Measurements from ENCODE around the gene SIAH3.

Gene SIAH3

GRCh38 chr13:45825387-45825650 is 26.2 kb downstream of the SIAH3 start:
- Histone ChIP-seq H3K27me3 (replicated peaks; ENCODE audit: insufficient read depth, low read length) (no peaks in the 10 kb centered on the region), H3K4me2 (ENCODE audit: low read depth, low read length) (no peak overlapping the region), H3K9me2 (replicated peaks; ENCODE audit: insufficient read depth, low read length) (no peaks in the 10 kb centered on the region), H3K79me2 (ENCODE audit: low read length) (no peaks in the 10 kb centered on the region), H3K27ac (ENCODE audit: low read length) (no peak overlapping the region), H3K36me3 (replicated peaks; ENCODE audit: insufficient read depth, low read length) (no peaks in the 10 kb centered on the region), H3K4me3 (ENCODE audit: low read length) (no peak overlapping the region), H2AFZ (ENCODE audit: low read length) (no peak overlapping the region), H3K9ac (ENCODE audit: low read length) (no peak overlapping the region), H3K4me1 (ENCODE audit: low read length) (no peaks in the 10 kb centered on the region), H4K20me1 (ENCODE audit: insufficient read depth, low read length) (no peaks in the 10 kb centered on the region), H3K9me3 (replicated peaks; ENCODE audit: insufficient read depth, low read length) (no peaks in the 10 kb centered on the region), H3F3A (ENCODE audit: insufficient read depth, low read length) (no peaks in the 10 kb centered on the region)
- TF ChIP-seq CTCF (IDR thresholded peaks at IDR 0.05; ENCODE audit: low read length) (no peak), EZH2phosphoT487 (IDR thresholded peaks at IDR 0.05; ENCODE audit: low read length) (no peak), EZH2 (optimal IDR thresholded peaks at IDR 0.05; ENCODE audit: low read depth, low read length) (no peak)
- no peak for DNase-seq

- TF ChIP-seq EZH2 (optimal IDR thresholded peaks at IDR 0.05; ENCODE audit: low read depth, low read length) (no peak), EZH2phosphoT487 (IDR thresholded peaks at IDR 0.05; ENCODE audit: low read length) (no peak), CTCF (IDR thresholded peaks at IDR 0.05; ENCODE audit: low read length) (no peak)
- no peak overlapping the region for H3K27ac ChIP-seq (ENCODE audit: low read length)
- no peaks in the 10 kb centered on the region for H3K9me2 ChIP-seq (replicated peaks; ENCODE audit: insufficient read depth, low read length)
- H2AFZ ChIP-seq (ENCODE audit: low read length) = no peak overlapping the region
- H3K27me3 ChIP-seq (replicated peaks; ENCODE audit: insufficient read depth, low read length) = no peaks in the 10 kb centered on the region
- H3K36me3 ChIP-seq (replicated peaks; ENCODE audit: insufficient read depth, low read length) = no peaks in the 10 kb centered on the region
- no peak overlapping the region for H3K9ac ChIP-seq (ENCODE audit: low read length)
- H3F3A ChIP-seq (ENCODE audit: insufficient read depth, low read length) = no peaks in the 10 kb centered on the region
- no peak overlapping the region for H3K4me2 ChIP-seq (ENCODE audit: low read depth, low read length)
- H3K4me1 ChIP-seq (ENCODE audit: low read length) = no peaks in the 10 kb centered on the region
- H4K20me1 ChIP-seq (ENCODE audit: insufficient read depth, low read length) = no peaks in the 10 kb centered on the region
- DNase-seq = no peak
- H3K79me2 ChIP-seq (ENCODE audit: low read length) = no peaks in the 10 kb centered on the region
- H3K4me3 ChIP-seq (ENCODE audit: low read length) = no peak overlapping the region
- no peaks in the 10 kb centered on the region for H3K9me3 ChIP-seq (replicated peaks; ENCODE audit: insufficient read depth, low read length)
These were observed 28.0 kb downstream of the SIAH3 start for GRCh38 chr13:45823583-45823982.

- DNase-seq = no peak
- no peaks in the 10 kb centered on the region for H3K79me2 ChIP-seq (ENCODE audit: low read length)
- H3K36me3 ChIP-seq (replicated peaks; ENCODE audit: insufficient read depth, low read length) = no peaks in the 10 kb centered on the region
- no peaks in the 10 kb centered on the region for H3K27me3 ChIP-seq (replicated peaks; ENCODE audit: insufficient read depth, low read length)
- no peak overlapping the region for H3K4me2 ChIP-seq (ENCODE audit: low read depth, low read length)
- no peaks in the 10 kb centered on the region for H3K9me3 ChIP-seq (replicated peaks; ENCODE audit: insufficient read depth, low read length)
- H3K27ac ChIP-seq (ENCODE audit: low read length) = no peak overlapping the region
- no peak overlapping the region for H3K4me3 ChIP-seq (ENCODE audit: low read length)
- H3K9me2 ChIP-seq (replicated peaks; ENCODE audit: insufficient read depth, low read length) = no peaks in the 10 kb centered on the region
- no peak overlapping the region for H2AFZ ChIP-seq (ENCODE audit: low read length)
- H3F3A ChIP-seq (ENCODE audit: insufficient read depth, low read length) = no peaks in the 10 kb centered on the region
- H4K20me1 ChIP-seq (ENCODE audit: insufficient read depth, low read length) = no peaks in the 10 kb centered on the region
- H3K9ac ChIP-seq (ENCODE audit: low read length) = no peak overlapping the region
- TF ChIP-seq CTCF (IDR thresholded peaks at IDR 0.05; ENCODE audit: low read length) (no peak), EZH2phosphoT487 (IDR thresholded peaks at IDR 0.05; ENCODE audit: low read length) (no peak), EZH2 (optimal IDR thresholded peaks at IDR 0.05; ENCODE audit: low read depth, low read length) (no peak)
- H3K4me1 ChIP-seq (ENCODE audit: low read length) = no peaks in the 10 kb centered on the region
These were observed 29.7 kb downstream of the SIAH3 start for GRCh38 chr13:45821811-45822210.
